Body of pancreas (tissue), 4 donors: ENCODE measurements around the gene PIEZO2.

ENCODE experiments used
- CTCF ChIP-seq, 7 experiments: fragments of 450-650 bp in 4 of 7; fragments of 200-600 bp in 3 of 7; sonication (generic) in 3 of 7; IDR thresholded peaks; one replicate each; pipeline ENCODE4 v1.5.1; 2016 to 2019; ENCODE audit warnings: antibody characterized with exemption in 7 of 7
- POLR2A ChIP-seq, 3 donors: fragments of 450-650 bp; IDR thresholded peaks; one replicate each; pipeline ENCODE4 v1.6.1; 2016; ENCODE audit warnings: antibody characterized with exemption in 3 of 3, mild to moderate bottlenecking in 2 of 3

DNA sequence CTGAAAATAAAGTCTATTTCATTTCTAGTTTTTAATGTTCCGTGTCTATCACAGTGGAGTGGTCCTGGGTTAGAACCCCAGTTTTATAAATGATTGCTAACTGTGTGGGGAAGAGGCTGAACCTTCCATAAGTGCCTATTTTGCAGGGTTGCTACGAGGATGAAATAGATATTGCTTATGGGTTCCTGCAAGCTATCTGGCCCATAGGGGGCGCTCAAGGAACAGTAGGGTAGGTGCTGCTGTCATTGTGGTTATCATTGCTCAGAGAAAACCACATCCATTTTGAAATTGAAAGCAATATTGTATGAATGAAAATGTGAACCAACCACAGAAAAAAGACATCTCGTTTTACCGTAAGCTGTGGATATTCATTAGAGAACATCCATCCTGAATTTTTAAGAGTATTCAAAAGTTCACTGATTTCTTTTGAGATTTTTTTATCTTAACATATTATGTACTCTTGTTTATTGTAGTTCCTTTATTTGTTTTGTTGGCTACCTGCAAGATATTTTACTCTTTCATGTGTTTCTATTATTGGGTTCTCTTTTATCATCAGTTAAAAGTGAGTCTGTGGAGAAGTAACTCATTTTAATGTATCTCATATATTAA is 362.0 kb downstream of the PIEZO2 start:
- no peak for TF ChIP-seq POLR2A (IDR thresholded peaks at IDR 0.05)
- TF ChIP-seq CTCF (IDR thresholded peaks at IDR 0.05): peak; percentile 30 to 85 (median 63)
